Fibroblast of mammary gland (primary cell): ENCODE data around the gene CDKN2A.

Experiments used
- DNase-seq: peaks from one replicate; pipeline ENCODE4 v3.0.0-alpha.2; 2010; ENCODE audit warnings: low read depth
- H3K4me3 ChIP-seq: 2 replicates; pipeline ENCODE4 v1.5.1; 2011; ENCODE audit warnings: low read depth, mild to moderate bottlenecking, low read length, moderate library complexity; ENCODE audit not compliant: control insufficient read depth
- TF ChIP-seq, protein P1 (sequence below): conservative IDR thresholded peaks from 2 replicates; pipeline ENCODE4 v1.5.1; 2011; ENCODE audit warnings: low read depth, low read length, inconsistent platforms; ENCODE audit not compliant: control insufficient read depth, insufficient read depth

Gene CDKN2A

DNA sequence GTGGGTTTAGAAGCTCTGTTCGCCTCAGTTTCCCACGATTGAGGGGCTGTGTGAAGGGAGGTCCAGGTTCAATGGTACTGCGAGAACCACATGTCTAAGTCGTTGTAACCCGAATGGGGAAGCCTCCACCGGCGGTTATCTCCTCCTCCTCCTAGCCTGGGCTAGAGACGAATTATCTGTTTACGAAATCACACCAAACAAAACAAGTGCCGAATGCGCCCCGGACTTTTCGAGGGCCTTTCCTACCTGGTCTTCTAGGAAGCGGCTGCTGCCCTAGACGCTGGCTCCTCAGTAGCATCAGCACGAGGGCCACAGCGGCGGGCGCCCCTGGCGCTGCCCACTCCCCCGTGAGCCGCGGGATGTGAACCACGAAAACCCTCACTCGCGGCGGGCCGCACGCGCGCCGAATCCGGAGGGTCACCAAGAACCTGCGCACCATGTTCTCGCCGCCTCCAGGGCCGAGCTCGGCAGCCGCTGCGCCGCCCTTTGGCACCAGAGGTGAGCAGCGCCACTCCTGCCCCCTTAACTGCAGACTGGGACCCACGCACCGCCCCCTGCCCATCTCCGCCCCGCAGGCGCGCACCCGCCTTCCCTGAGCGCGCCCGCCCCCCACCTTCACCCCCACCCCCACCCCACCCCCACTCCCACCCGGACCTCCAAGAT, at the start of gene CDKN2A:
Gene CDKN2A (minus strand): TSS at position 500 of the 663 bp plus-strand sequence.
- H3K4me3 ChIP-seq, result peak within 1 kb of the TSS; percentile 98
- no peak for DNase-seq
- TF ChIP-seq, protein P1, sequence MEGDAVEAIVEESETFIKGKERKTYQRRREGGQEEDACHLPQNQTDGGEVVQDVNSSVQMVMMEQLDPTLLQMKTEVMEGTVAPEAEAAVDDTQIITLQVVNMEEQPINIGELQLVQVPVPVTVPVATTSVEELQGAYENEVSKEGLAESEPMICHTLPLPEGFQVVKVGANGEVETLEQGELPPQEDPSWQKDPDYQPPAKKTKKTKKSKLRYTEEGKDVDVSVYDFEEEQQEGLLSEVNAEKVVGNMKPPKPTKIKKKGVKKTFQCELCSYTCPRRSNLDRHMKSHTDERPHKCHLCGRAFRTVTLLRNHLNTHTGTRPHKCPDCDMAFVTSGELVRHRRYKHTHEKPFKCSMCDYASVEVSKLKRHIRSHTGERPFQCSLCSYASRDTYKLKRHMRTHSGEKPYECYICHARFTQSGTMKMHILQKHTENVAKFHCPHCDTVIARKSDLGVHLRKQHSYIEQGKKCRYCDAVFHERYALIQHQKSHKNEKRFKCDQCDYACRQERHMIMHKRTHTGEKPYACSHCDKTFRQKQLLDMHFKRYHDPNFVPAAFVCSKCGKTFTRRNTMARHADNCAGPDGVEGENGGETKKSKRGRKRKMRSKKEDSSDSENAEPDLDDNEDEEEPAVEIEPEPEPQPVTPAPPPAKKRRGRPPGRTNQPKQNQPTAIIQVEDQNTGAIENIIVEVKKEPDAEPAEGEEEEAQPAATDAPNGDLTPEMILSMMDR, result no peak

DNA sequence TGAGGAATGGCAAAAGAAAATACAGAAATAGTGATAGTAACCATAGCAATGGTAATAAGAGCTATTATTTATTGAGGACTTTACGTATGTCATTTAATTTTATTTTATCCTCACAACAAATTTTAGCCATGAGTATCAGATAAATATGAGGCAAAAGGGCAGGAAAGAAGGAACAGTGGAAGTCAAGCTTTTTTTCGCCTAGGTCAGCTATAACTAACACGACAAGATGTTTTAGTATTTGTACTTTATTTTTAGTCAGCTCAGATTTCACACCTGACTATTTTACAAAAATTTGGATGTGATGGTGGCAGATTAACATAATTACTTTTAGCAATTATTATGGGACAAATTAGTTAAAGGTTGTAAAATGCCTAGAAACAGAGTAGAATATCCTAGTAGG, 49.7 kb upstream of the CDKN2A start:
- DNase-seq, result no peak
- TF ChIP-seq, protein P1, result no peak
- H3K4me3 ChIP-seq, result no peak overlapping the region

GRCh38 chr9:22041775-22042174, 47.6 kb upstream of the CDKN2A start:
- DNase-seq, result peak; percentile 64
- TF ChIP-seq, protein P1, result no peak
- H3K4me3 ChIP-seq, result no peak overlapping the region

DNA sequence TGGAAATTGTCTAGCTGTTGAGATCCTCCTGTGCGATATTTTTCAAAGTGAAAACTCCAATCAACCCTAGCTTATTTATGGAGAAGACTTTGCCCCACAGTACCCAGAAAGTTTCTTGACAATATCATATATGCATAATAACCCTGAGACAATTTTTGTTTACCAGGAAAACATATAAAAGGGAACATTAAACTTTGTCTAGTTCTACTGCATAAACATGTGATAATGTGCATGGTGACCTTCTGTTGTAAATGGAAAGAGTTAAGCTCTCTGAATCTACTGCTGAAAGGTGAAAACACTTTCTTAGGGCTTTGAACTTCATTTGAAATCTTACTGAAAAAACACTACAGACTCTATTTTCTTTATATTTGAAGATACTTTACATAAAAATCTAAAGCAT, 47.2 kb upstream of the CDKN2A start:
- TF ChIP-seq, protein P1, result no peak
- no peak for DNase-seq
- H3K4me3 ChIP-seq, result no peak overlapping the region

DNA sequence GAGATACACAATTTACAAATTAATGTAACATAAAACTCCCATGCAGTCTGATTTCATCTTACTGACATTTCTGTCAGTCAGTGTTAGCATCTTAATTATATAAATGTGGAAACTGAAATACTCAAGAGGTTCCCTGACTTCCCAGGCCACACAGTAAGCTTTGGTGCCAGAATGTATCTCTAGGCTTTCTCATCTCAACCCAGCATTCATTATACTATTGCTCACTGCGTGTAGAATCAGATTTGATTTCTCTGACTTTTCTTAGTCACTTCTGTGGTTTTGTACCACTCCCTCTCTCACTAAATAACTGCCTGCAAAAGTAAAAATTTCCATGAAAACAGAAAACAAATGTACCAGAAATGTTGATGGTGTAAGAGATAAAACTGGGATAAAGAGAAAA, 46.6 kb upstream of the CDKN2A start:
- no peak overlapping the region for H3K4me3 ChIP-seq
- peak; percentile 87 for DNase-seq
- TF ChIP-seq, protein P1, result no peak

DNA sequence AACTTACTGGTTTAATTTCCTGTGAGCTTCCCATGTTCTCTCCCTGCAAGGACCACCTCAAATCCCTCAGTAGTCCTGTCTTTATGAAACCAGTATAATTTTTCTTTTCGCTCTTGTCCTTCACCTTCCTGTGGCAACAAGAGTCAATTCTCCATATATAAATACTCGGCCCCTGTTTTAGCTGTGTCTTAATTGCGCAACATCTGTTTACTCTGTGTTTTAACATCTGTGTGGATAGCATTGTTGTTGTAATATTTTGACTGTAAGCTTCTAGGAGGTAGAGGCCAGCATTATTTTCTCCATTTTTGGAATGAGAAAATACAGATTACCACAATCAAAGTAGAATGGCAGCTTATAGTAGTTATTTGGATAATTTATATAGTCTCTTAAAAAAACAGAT, 45.1 kb upstream of the CDKN2A start:
- DNase-seq, result peak; percentile 49
- TF ChIP-seq, protein P1, result no peak
- no peak overlapping the region for H3K4me3 ChIP-seq
